Activated T-cell treated with anti-CD3 and anti-CD28 coated beads, Interleukin-2, amount 50 U/mL, for 24 hours (primary cell): ENCODE results near the gene YWHAQ.

Experiments used
- DNase-seq: peaks from one replicate; pipeline ENCODE4 v3.0.0-alpha.2; 2020
- H3K27ac Mint-ChIP-seq: 2 replicates; pipeline ENCODE4 v1.8.0; 2020; ENCODE audit warnings: mild to moderate bottlenecking, mixed read lengths
- H3K27me3 Mint-ChIP-seq: 2 replicates; pipeline ENCODE4 v1.8.0; 2020; ENCODE audit warnings: mixed read lengths
- H3K36me3 Mint-ChIP-seq: 2 replicates; pipeline ENCODE4 v1.8.0; 2020; ENCODE audit warnings: low read depth, mixed read lengths
- H3K4me1 Mint-ChIP-seq: 2 replicates; pipeline ENCODE4 v1.8.0; 2020; ENCODE audit warnings: low read depth, mixed read lengths
- H3K4me3 Mint-ChIP-seq: 2 replicates; pipeline ENCODE4 v1.8.0; 2020; ENCODE audit warnings: mild to moderate bottlenecking, moderate library complexity, mixed read lengths
- H3K9me3 Mint-ChIP-seq: 2 replicates; pipeline ENCODE4 v1.8.0; 2020; ENCODE audit warnings: mixed read lengths

The YWHAQ gene

GRCh38 chr2:9661261-9661660 lies 30.5 kb upstream of the YWHAQ start:
- H3K4me3 Mint-ChIP-seq = no peak overlapping the region
- H3K27ac Mint-ChIP-seq = no peak overlapping the region

GRCh38 chr2:9660781-9661180 lies 30.0 kb upstream of the YWHAQ start:
- no peaks in the 10 kb centered on the region for H3K27me3 Mint-ChIP-seq
- peaks cover 42% of the 10 kb centered on the region for H3K4me1 Mint-ChIP-seq
- H3K4me3 Mint-ChIP-seq = no peak overlapping the region
- no peaks in the 10 kb centered on the region for H3K9me3 Mint-ChIP-seq
- H3K36me3 Mint-ChIP-seq = no peaks in the 10 kb centered on the region
- DNase-seq = no peak
- H3K27ac Mint-ChIP-seq = no peak overlapping the region

More at GRCh38 chr2:9661261-9661660, 30.5 kb upstream of the YWHAQ start:
- DNase-seq = no peak
- Mint-ChIP-seq H3K27me3 (no peaks in the 10 kb centered on the region), H3K9me3 (no peaks in the 10 kb centered on the region), H3K36me3 (no peaks in the 10 kb centered on the region), H3K4me1 (peaks cover 37% of the 10 kb centered on the region)

- Mint-ChIP-seq H3K27ac (no peak overlapping the region), H3K9me3 (no peaks in the 10 kb centered on the region), H3K4me3 (no peak overlapping the region), H3K4me1 (peaks cover 48% of the 10 kb centered on the region), H3K36me3 (no peaks in the 10 kb centered on the region), H3K27me3 (no peaks in the 10 kb centered on the region)
- DNase-seq = no peak
These were observed 29.4 kb upstream of the YWHAQ start for GRCh38 chr2:9660154-9660553.

GRCh38 chr2:9658972-9659371 lies 28.2 kb upstream of the YWHAQ start:
- H3K4me3 Mint-ChIP-seq = no peak overlapping the region
- no peaks in the 10 kb centered on the region for H3K36me3 Mint-ChIP-seq
- H3K4me1 Mint-ChIP-seq = peaks cover 56% of the 10 kb centered on the region
- no peak for DNase-seq
- H3K27me3 Mint-ChIP-seq = no peaks in the 10 kb centered on the region
- H3K27ac Mint-ChIP-seq = no peak overlapping the region
- no peaks in the 10 kb centered on the region for H3K9me3 Mint-ChIP-seq

GRCh38 chr2:9657731-9658130 lies 26.9 kb upstream of the YWHAQ start:
- no peak overlapping the region for H3K4me3 Mint-ChIP-seq
- no peaks in the 10 kb centered on the region for H3K27me3 Mint-ChIP-seq
- peaks cover 49% of the 10 kb centered on the region for H3K4me1 Mint-ChIP-seq
- DNase-seq = no peak
- H3K36me3 Mint-ChIP-seq = no peaks in the 10 kb centered on the region
- no peak overlapping the region for H3K27ac Mint-ChIP-seq
- H3K9me3 Mint-ChIP-seq = no peaks in the 10 kb centered on the region

GRCh38 chr2:9657083-9657482 lies 26.3 kb upstream of the YWHAQ start:
- Mint-ChIP-seq H3K27ac (peak overlapping the region; percentile 97), H3K4me1 (peaks cover 47% of the 10 kb centered on the region), H3K9me3 (no peaks in the 10 kb centered on the region), H3K4me3 (no peak overlapping the region), H3K36me3 (no peaks in the 10 kb centered on the region), H3K27me3 (no peaks in the 10 kb centered on the region)
- no peak for DNase-seq

- H3K36me3 Mint-ChIP-seq = no peaks in the 10 kb centered on the region
- H3K27ac Mint-ChIP-seq = peak overlapping the region; percentile 97
- H3K9me3 Mint-ChIP-seq = no peaks in the 10 kb centered on the region
- H3K4me1 Mint-ChIP-seq = peaks cover 47% of the 10 kb centered on the region
- peak overlapping the region; percentile 48 for H3K4me3 Mint-ChIP-seq
- no peaks in the 10 kb centered on the region for H3K27me3 Mint-ChIP-seq
- peak; percentile 61 for DNase-seq
These were observed 25.5 kb upstream of the YWHAQ start for GRCh38 chr2:9656270-9656766.

- no peaks in the 10 kb centered on the region for H3K36me3 Mint-ChIP-seq
- no peaks in the 10 kb centered on the region for H3K9me3 Mint-ChIP-seq
- H3K27me3 Mint-ChIP-seq = no peaks in the 10 kb centered on the region
- peak; percentile 78 for DNase-seq
- peak overlapping the region; percentile 48 for H3K4me3 Mint-ChIP-seq
- H3K4me1 Mint-ChIP-seq = peaks cover 51% of the 10 kb centered on the region
- peak overlapping the region; percentile 97 for H3K27ac Mint-ChIP-seq
These were observed 24.9 kb upstream of the YWHAQ start for GRCh38 chr2:9655441-9656269.

- H3K4me1 Mint-ChIP-seq = peaks cover 58% of the 10 kb centered on the region
These were observed 23.8 kb upstream of the YWHAQ start for GRCh38 chr2:9654452-9655100.

GRCh38 chr2:9653485-9654271 lies 22.9 kb upstream of the YWHAQ start:
- Mint-ChIP-seq H3K4me3 (no peak overlapping the region), H3K27ac (peak overlapping the region; percentile 6), H3K4me1 (peaks cover 56% of the 10 kb centered on the region), H3K36me3 (no peaks in the 10 kb centered on the region), H3K9me3 (no peaks in the 10 kb centered on the region), H3K27me3 (no peaks in the 10 kb centered on the region)
- no peak for DNase-seq

More at GRCh38 chr2:9654452-9655100, 23.8 kb upstream of the YWHAQ start:
- DNase-seq = no peak
- Mint-ChIP-seq H3K27me3 (no peaks in the 10 kb centered on the region), H3K4me3 (no peak overlapping the region), H3K36me3 (no peaks in the 10 kb centered on the region), H3K9me3 (no peaks in the 10 kb centered on the region), H3K27ac (peak overlapping the region; percentile 97)

- DNase-seq = no peak
- Mint-ChIP-seq H3K4me1 (peaks cover 54% of the 10 kb centered on the region), H3K27ac (no peak overlapping the region), H3K36me3 (no peaks in the 10 kb centered on the region), H3K27me3 (no peaks in the 10 kb centered on the region), H3K4me3 (no peak overlapping the region), H3K9me3 (no peaks in the 10 kb centered on the region)
These were observed 22.2 kb upstream of the YWHAQ start for GRCh38 chr2:9652898-9653479.

GRCh38 chr2:9652267-9652666 lies 21.5 kb upstream of the YWHAQ start:
- Mint-ChIP-seq H3K27ac (no peak overlapping the region), H3K27me3 (no peaks in the 10 kb centered on the region), H3K4me3 (no peak overlapping the region), H3K36me3 (no peaks in the 10 kb centered on the region), H3K4me1 (peaks cover 49% of the 10 kb centered on the region), H3K9me3 (no peaks in the 10 kb centered on the region)
- no peak for DNase-seq

- no peaks in the 10 kb centered on the region for H3K36me3 Mint-ChIP-seq
- DNase-seq = no peak
- no peak overlapping the region for H3K4me3 Mint-ChIP-seq
- H3K27me3 Mint-ChIP-seq = peaks cover 3% of the 10 kb centered on the region
- no peak overlapping the region for H3K27ac Mint-ChIP-seq
- no peaks in the 10 kb centered on the region for H3K9me3 Mint-ChIP-seq
- peaks cover 31% of the 10 kb centered on the region for H3K4me1 Mint-ChIP-seq
These were observed 19.5 kb upstream of the YWHAQ start for GRCh38 chr2:9650119-9650821.

- no peaks in the 10 kb centered on the region for H3K9me3 Mint-ChIP-seq
- no peaks in the 10 kb centered on the region for H3K36me3 Mint-ChIP-seq
- no peak overlapping the region for H3K27ac Mint-ChIP-seq
- DNase-seq = no peak
- no peak overlapping the region for H3K4me3 Mint-ChIP-seq
- peaks cover 20% of the 10 kb centered on the region for H3K4me1 Mint-ChIP-seq
- peaks cover 3% of the 10 kb centered on the region for H3K27me3 Mint-ChIP-seq
These were observed 18.5 kb upstream of the YWHAQ start for GRCh38 chr2:9649261-9649660.
